GM12878 (cell line): ENCODE data around the gene MFSD11. TPM values are rescaled to one million over a fixed set of nuclear protein-coding genes. Genes with fewer than 3 reads are reported as not detected.

ENCODE experiments used
- BCL3 ChIP-seq: IDR thresholded peaks from 2 replicates; pipeline ENCODE4 v1.6.1; 2011; ENCODE audit warnings: borderline replicate concordance, low read depth, mild to moderate bottlenecking, moderate library complexity, low read length; ENCODE audit not compliant: insufficient read depth, poor library complexity, severe bottlenecking
- BMI1 ChIP-seq: fragments of 450-650 bp; IDR thresholded peaks from 2 replicates; pipeline ENCODE4 v1.6.1; 2016; ENCODE audit warnings: mild to moderate bottlenecking, moderate library complexity, borderline replicate concordance
- CBX5 ChIP-seq: sonication (generic); IDR thresholded peaks from 2 replicates; pipeline ENCODE4 v1.6.1; 2016; ENCODE audit warnings: low read depth, moderate library complexity, mild to moderate bottlenecking, inconsistent platforms
- CEBPZ ChIP-seq: fragments of 150-350 bp; IDR thresholded peaks from 2 replicates; pipeline ENCODE4 v1.6.1; 2016; ENCODE audit warnings: low read depth, low read length
- EGR1 ChIP-seq, 2 experiments: IDR thresholded peaks; 1 replicate in 1 of 2; 2 replicates in 1 of 2; pipeline ENCODE4 v1.6.1; 2011 to 2012; ENCODE audit warnings: low read depth in 2 of 2, low read length in 2 of 2, borderline replicate concordance in 1 of 2, mild to moderate bottlenecking in 1 of 2, moderate library complexity in 1 of 2
- IRF4 ChIP-seq: IDR thresholded peaks from 2 replicates; pipeline ENCODE4 v1.6.1; 2011; ENCODE audit warnings: low read depth, low read length
- KAT2A ChIP-seq: conservative IDR thresholded peaks from 2 replicates; pipeline ENCODE4 v1.6.1; 2011; ENCODE audit warnings: low read depth, low read length; ENCODE audit not compliant: control insufficient read depth
- MAX ChIP-seq: IDR thresholded peaks from 2 replicates; pipeline ENCODE4 v1.6.1; 2012; ENCODE audit warnings: low read depth, low read length, improper control_type of control experiment
- MEF2A ChIP-seq: IDR thresholded peaks from 2 replicates; pipeline ENCODE4 v1.6.1; 2011; ENCODE audit warnings: low read depth, mild to moderate bottlenecking, low read length, moderate library complexity; ENCODE audit not compliant: insufficient read depth
- PML ChIP-seq: IDR thresholded peaks from 2 replicates; pipeline ENCODE4 v1.6.1; 2012; ENCODE audit warnings: low read length, inconsistent platforms
- POLR2A ChIP-seq: IDR thresholded peaks from 2 replicates; pipeline ENCODE4 v1.6.1; 2011; ENCODE audit warnings: low read depth, mild to moderate bottlenecking, low read length
- POLR2AphosphoS5 ChIP-seq: IDR thresholded peaks from 2 replicates; pipeline ENCODE4 v1.6.1; 2011; ENCODE audit warnings: mild to moderate bottlenecking, low read length, inconsistent platforms
- RELA ChIP-seq: fragments of 450-650 bp; IDR thresholded peaks from 2 replicates; pipeline ENCODE4 v1.8.0; 2014; ENCODE audit warnings: borderline replicate concordance; ENCODE audit not compliant: partially characterized antibody
- RELB ChIP-seq: fragments of 450-650 bp; IDR thresholded peaks from 2 replicates; pipeline ENCODE4 v1.6.1; 2017; ENCODE audit warnings: low read depth, mild to moderate bottlenecking, moderate library complexity
- SMAD5 ChIP-seq: IDR thresholded peaks from 2 replicates; pipeline ENCODE4 v1.6.1; 2016; ENCODE audit warnings: antibody characterized with exemption, low read depth
- ZBED1 ChIP-seq: IDR thresholded peaks from 2 replicates; pipeline ENCODE4 v1.6.1; 2016; ENCODE audit warnings: borderline replicate concordance
- polyA plus RNA-seq, 11 experiments: library from polyadenylated mRNA; depleted of rRNA in 4 of 11; unstranded in 6 of 11; stranded (reverse) in 5 of 11; fragments of >200 nt; fragmentation: Nextera tagmentation in 4 of 11; fragmentation: Illumina TruSeq in 1 of 11; extraction: Ambion mirVana in 4 of 11; extraction: Trizol in 1 of 11; gene quantifications; 1 replicate in 1 of 11; 2 replicates in 10 of 11; pipeline versions ENCODE4 v1.2.1 to v1.2.3, GENCODE V29; 2011 to 2016; ENCODE audit warnings: inconsistent platforms in 2 of 11, missing spikeins in 2 of 11, low read depth in 1 of 11
- total RNA-seq, 4 experiments: library from RNA; depleted of rRNA in 3 of 4; stranded (reverse); fragments of >200 nt in 3 of 4; fragmentation: Illumina TruSeq in 1 of 4; extraction: Trizol in 1 of 4; gene quantifications; 2 replicates each; pipeline versions ENCODE4 v1.2.1 to v1.2.3, GENCODE V29; 2013 to 2021

The MFSD11 gene
- total and polyA plus RNA-seq, 10 of the 15 experiments (the other 5 are each of a cell fraction or from before 2014, with no cell fraction given): 11.0 to 19.4 (median 15.5) TPM

- TF ChIP-seq RELB (no peak), PML (no peak; the same call in 1 of the 2 replicates), ZBED1 (no peak; the same call in 1 of the 2 replicates), EGR1 (IDR thresholded peaks at IDR 0.05; ENCODE audit: borderline replicate concordance in 1 of 2, low read depth in 2 of 2, low read length in 2 of 2) (no peak), POLR2AphosphoS5 (peak; percentile 53), CEBPZ (no peak), MEF2A (no peak), RELA (no peak), BCL3 (no peak), SMAD5 (peak; percentile 79; the same call in 1 of the 2 replicates), KAT2A (no peak), BMI1 (no peak; the same call in 1 of the 2 replicates), IRF4 (no peak), CBX5 (no peak), MAX (no peak), POLR2A (peak; percentile 65)
Measured at GRCh38 chr17:76732734-76733617, 4.9 kb upstream of the MFSD11 start (continued).
